OCI-LY7 (cell line): Measurements from ENCODE around the gene PRR5L.

Experiments
- CTCF ChIP-seq: fragments of 200-600 bp; sonication (generic); conservative IDR thresholded peaks from 2 replicates; pipeline ENCODE4 v1.5.1; 2014; ENCODE audit warnings: mild to moderate bottlenecking, antibody characterized with exemption, low read length, moderate library complexity, mixed read lengths
- EZH2phosphoT487 ChIP-seq: fragments of 200-600 bp; sonication (generic); IDR thresholded peaks from 2 replicates; pipeline ENCODE4 v1.6.1; 2018; ENCODE audit warnings: low read depth, borderline replicate concordance, mild to moderate bottlenecking, mixed run types, antibody characterized with exemption, low read length, moderate library complexity, mixed read lengths

GRCh38 chr11:36427876-36428275 lies 131.8 kb downstream of the PRR5L start:
- TF ChIP-seq CTCF (no peak), EZH2phosphoT487 (no peak)
